WTC11 (cell line): ENCODE measurements around the gene ALOXE3. TPM values are rescaled to one million over a fixed set of nuclear protein-coding genes. Genes with fewer than 3 reads are reported as not detected.

ENCODE experiments used
- ATAC-seq: fragments of 200-7000 bp; cut with Tn5 transposase; 2 replicates; pipeline ENCODE4 v1.10.0; 2021; ENCODE audit warnings: mild to moderate bottlenecking, moderate library complexity
- CTCF ChIA-PET: fragments of 300-600 bp; sonication (Branson Sonifier 250); formaldehyde crosslinking; loops from one replicate; lab custom pipeline; 2021; ENCODE audit warnings: antibody characterized with exemption; lab: Charles Lee
- POLR2A ChIA-PET: fragments of 350-600 bp; sonication (Branson Sonifier 250); formaldehyde crosslinking; loops from one replicate; lab custom pipeline; 2021; ENCODE audit warnings: antibody characterized with exemption; lab: Charles Lee
- DNase-seq: peaks from one replicate; pipeline ENCODE4 v3.0.0; 2021; ENCODE audit warnings: low spot score
- H3K27ac Mint-ChIP-seq: 2 replicates; pipeline ENCODE4 v1.8.0; 2021; ENCODE audit warnings: mixed read lengths
- H3K27me3 Mint-ChIP-seq: 2 replicates; pipeline ENCODE4 v1.8.0; 2021; ENCODE audit warnings: low read depth, mild to moderate bottlenecking, moderate library complexity, mixed read lengths
- H3K36me3 Mint-ChIP-seq: 2 replicates; pipeline ENCODE4 v1.8.0; 2021; ENCODE audit warnings: mixed read lengths
- H3K4me1 Mint-ChIP-seq: 2 replicates; pipeline ENCODE4 v1.8.0; 2022; ENCODE audit warnings: mixed read lengths
- H3K4me3 Mint-ChIP-seq: 2 replicates; pipeline ENCODE4 v1.8.0; 2021; ENCODE audit warnings: mild to moderate bottlenecking, moderate library complexity, mixed read lengths
- H3K9me3 Mint-ChIP-seq: 2 replicates; pipeline ENCODE4 v1.8.0; 2021; ENCODE audit warnings: mixed read lengths
- ATF1 ChIP-seq: sonication (generic); formaldehyde crosslinking; IDR thresholded peaks from 2 replicates; pipeline ENCODE4 v1.8.1; 2023; ENCODE audit warnings: mild to moderate bottlenecking, moderate library complexity, missing genetic modification reagents
- CBFB ChIP-seq: sonication (generic); formaldehyde crosslinking; IDR thresholded peaks from 2 replicates; pipeline ENCODE4 v1.8.1; 2022; ENCODE audit warnings: mild to moderate bottlenecking, low read depth, missing genetic modification reagents
- CDX4 ChIP-seq: fragments of 250-450 bp; sonication (Bioruptor Pico); IDR thresholded peaks from 2 replicates; pipeline ENCODE4 v1.9.0; 2021; ENCODE audit warnings: moderate library complexity, mild to moderate bottlenecking, inconsistent platforms, borderline replicate concordance
- ELF4 ChIP-seq: sonication (generic); formaldehyde crosslinking; IDR thresholded peaks from 2 replicates; pipeline ENCODE4 v1.8.1; 2022; ENCODE audit warnings: low read depth, mild to moderate bottlenecking, moderate library complexity, missing genetic modification reagents
- ETV6 ChIP-seq: sonication (generic); formaldehyde crosslinking; IDR thresholded peaks from 2 replicates; pipeline ENCODE4 v1.8.1; 2022; ENCODE audit warnings: mild to moderate bottlenecking, missing genetic modification reagents
- HMGA2 ChIP-seq: fragments of 250-450 bp; sonication (Bioruptor Pico); IDR thresholded peaks from 2 replicates; pipeline ENCODE4 v1.4.0; 2021; ENCODE audit warnings: mild to moderate bottlenecking, moderate library complexity
- IRF2 ChIP-seq: sonication (generic); formaldehyde crosslinking; IDR thresholded peaks from 2 replicates; pipeline ENCODE4 v1.8.0; 2022; ENCODE audit warnings: low read depth, missing genetic modification reagents, borderline replicate concordance
- JAZF1 ChIP-seq: fragments of 250-450 bp; sonication (Bioruptor Pico); IDR thresholded peaks from 2 replicates; pipeline ENCODE4 v1.9.0; 2021; ENCODE audit warnings: moderate library complexity, mild to moderate bottlenecking, inconsistent platforms
- MXD4 ChIP-seq: fragments of 250-450 bp; sonication (Bioruptor Pico); IDR thresholded peaks from 2 replicates; pipeline ENCODE4 v1.8.0; 2021; ENCODE audit warnings: mild to moderate bottlenecking, moderate library complexity, borderline replicate concordance
- SP1 ChIP-seq: sonication (generic); formaldehyde crosslinking; conservative IDR thresholded peaks from 2 replicates; pipeline ENCODE4 v1.8.1; 2022; ENCODE audit warnings: missing genetic modification reagents
- USF1 ChIP-seq: sonication (generic); formaldehyde crosslinking; IDR thresholded peaks from 2 replicates; pipeline ENCODE4 v1.8.0; 2022; ENCODE audit warnings: mild to moderate bottlenecking, missing genetic modification reagents
- ZMAT4 ChIP-seq: fragments of 250-450 bp; sonication (Bioruptor Pico); IDR thresholded peaks from 2 replicates; pipeline ENCODE4 v1.9.0; 2021; ENCODE audit warnings: mild to moderate bottlenecking
- ZNF121 ChIP-seq: sonication (generic); formaldehyde crosslinking; IDR thresholded peaks from 2 replicates; pipeline ENCODE4 v1.8.0; 2023; ENCODE audit warnings: missing genetic modification reagents
- ZNF281 ChIP-seq: sonication (generic); formaldehyde crosslinking; IDR thresholded peaks from 2 replicates; pipeline ENCODE4 v1.8.0; 2023; ENCODE audit warnings: mild to moderate bottlenecking, missing genetic modification reagents
- ZNF423 ChIP-seq: fragments of 250-450 bp; sonication (Bioruptor Pico); IDR thresholded peaks from 2 replicates; pipeline ENCODE4 v2.1.2; 2022; ENCODE audit warnings: mild to moderate bottlenecking, moderate library complexity
- total RNA-seq: library from RNA; stranded (reverse); gene quantifications from 3 replicates; pipeline ENCODE4 v1.2.3, GENCODE V29; 2021
- TF ChIP-seq, protein P1 (sequence below): sonication (generic); formaldehyde crosslinking; IDR thresholded peaks from 2 replicates; pipeline ENCODE4 v1.8.0; 2022; ENCODE audit warnings: mild to moderate bottlenecking, missing genetic modification reagents
- TF ChIP-seq, protein P2 (sequence below): sonication (generic); formaldehyde crosslinking; IDR thresholded peaks from 2 replicates; pipeline ENCODE4 v1.8.0; 2022; ENCODE audit warnings: missing genetic modification reagents
- TF ChIP-seq, protein P3 (sequence below): sonication (generic); formaldehyde crosslinking; conservative IDR thresholded peaks from 2 replicates; pipeline ENCODE4 v1.8.1; 2023; ENCODE audit warnings: mild to moderate bottlenecking, low read depth, missing genetic modification reagents, moderate library complexity
- TF ChIP-seq, protein P4 (sequence below): sonication (generic); formaldehyde crosslinking; IDR thresholded peaks from 2 replicates; pipeline ENCODE4 v1.8.1; 2022; ENCODE audit warnings: missing genetic modification reagents, borderline replicate concordance
- TF ChIP-seq, protein P5 (sequence below): sonication (generic); formaldehyde crosslinking; IDR thresholded peaks from 2 replicates; pipeline ENCODE4 v1.8.1; 2023; ENCODE audit warnings: mild to moderate bottlenecking, missing genetic modification reagents

The ALOXE3 gene
- total RNA-seq, 1 experiment from 2014 or later = 0.81 TPM

GRCh38 chr17:8079291-8080207 lies 38.8 kb downstream of the ALOXE3 start:
- H3K27me3 Mint-ChIP-seq = peaks cover 84% of the 10 kb centered on the region
- H3K27ac Mint-ChIP-seq = no peak overlapping the region
- TF ChIP-seq ATF1 (CRISPR knock-in tag) = no peak
- TF ChIP-seq, protein P1, sequence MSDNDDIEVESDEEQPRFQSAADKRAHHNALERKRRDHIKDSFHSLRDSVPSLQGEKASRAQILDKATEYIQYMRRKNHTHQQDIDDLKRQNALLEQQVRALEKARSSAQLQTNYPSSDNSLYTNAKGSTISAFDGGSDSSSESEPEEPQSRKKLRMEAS = peak; percentile 71
- TF ChIP-seq, protein P2, sequence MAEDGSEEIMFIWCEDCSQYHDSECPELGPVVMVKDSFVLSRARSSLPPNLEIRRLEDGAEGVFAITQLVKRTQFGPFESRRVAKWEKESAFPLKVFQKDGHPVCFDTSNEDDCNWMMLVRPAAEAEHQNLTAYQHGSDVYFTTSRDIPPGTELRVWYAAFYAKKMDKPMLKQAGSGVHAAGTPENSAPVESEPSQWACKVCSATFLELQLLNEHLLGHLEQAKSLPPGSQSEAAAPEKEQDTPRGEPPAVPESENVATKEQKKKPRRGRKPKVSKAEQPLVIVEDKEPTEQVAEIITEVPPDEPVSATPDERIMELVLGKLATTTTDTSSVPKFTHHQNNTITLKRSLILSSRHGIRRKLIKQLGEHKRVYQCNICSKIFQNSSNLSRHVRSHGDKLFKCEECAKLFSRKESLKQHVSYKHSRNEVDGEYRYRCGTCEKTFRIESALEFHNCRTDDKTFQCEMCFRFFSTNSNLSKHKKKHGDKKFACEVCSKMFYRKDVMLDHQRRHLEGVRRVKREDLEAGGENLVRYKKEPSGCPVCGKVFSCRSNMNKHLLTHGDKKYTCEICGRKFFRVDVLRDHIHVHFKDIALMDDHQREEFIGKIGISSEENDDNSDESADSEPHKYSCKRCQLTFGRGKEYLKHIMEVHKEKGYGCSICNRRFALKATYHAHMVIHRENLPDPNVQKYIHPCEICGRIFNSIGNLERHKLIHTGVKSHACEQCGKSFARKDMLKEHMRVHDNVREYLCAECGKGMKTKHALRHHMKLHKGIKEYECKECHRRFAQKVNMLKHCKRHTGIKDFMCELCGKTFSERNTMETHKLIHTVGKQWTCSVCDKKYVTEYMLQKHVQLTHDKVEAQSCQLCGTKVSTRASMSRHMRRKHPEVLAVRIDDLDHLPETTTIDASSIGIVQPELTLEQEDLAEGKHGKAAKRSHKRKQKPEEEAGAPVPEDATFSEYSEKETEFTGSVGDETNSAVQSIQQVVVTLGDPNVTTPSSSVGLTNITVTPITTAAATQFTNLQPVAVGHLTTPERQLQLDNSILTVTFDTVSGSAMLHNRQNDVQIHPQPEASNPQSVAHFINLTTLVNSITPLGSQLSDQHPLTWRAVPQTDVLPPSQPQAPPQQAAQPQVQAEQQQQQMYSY = peak; percentile 5; the same call in 1 of the 2 replicates
- 0 out of 2 replicates have a peak, but pooled peaks have one; percentile 25 for TF ChIP-seq IRF2 (CRISPR knock-in tag)
- TF ChIP-seq ZNF121 = no peak
- TF ChIP-seq, protein P3, sequence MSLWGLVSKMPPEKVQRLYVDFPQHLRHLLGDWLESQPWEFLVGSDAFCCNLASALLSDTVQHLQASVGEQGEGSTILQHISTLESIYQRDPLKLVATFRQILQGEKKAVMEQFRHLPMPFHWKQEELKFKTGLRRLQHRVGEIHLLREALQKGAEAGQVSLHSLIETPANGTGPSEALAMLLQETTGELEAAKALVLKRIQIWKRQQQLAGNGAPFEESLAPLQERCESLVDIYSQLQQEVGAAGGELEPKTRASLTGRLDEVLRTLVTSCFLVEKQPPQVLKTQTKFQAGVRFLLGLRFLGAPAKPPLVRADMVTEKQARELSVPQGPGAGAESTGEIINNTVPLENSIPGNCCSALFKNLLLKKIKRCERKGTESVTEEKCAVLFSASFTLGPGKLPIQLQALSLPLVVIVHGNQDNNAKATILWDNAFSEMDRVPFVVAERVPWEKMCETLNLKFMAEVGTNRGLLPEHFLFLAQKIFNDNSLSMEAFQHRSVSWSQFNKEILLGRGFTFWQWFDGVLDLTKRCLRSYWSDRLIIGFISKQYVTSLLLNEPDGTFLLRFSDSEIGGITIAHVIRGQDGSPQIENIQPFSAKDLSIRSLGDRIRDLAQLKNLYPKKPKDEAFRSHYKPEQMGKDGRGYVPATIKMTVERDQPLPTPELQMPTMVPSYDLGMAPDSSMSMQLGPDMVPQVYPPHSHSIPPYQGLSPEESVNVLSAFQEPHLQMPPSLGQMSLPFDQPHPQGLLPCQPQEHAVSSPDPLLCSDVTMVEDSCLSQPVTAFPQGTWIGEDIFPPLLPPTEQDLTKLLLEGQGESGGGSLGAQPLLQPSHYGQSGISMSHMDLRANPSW (CRISPR knock-in tag) = 0 out of 2 replicates have a peak, but pooled peaks have one; percentile 54
- peak; percentile 72 for TF ChIP-seq SP1 (CRISPR knock-in tag)
- 0 out of 2 replicates have a peak, but pooled peaks have one; percentile 62 for TF ChIP-seq ETV6
- TF ChIP-seq ELF4 (CRISPR knock-in tag) = no peak
- TF ChIP-seq MXD4 (CRISPR knock-in tag) = no peak
- no peak for TF ChIP-seq ZNF281
- 0 out of 2 replicates have a peak, but pooled peaks have one; percentile 31 for TF ChIP-seq USF1 (CRISPR knock-in tag)
- peak; percentile 52; the same call in 1 of the 2 replicates for TF ChIP-seq CBFB (CRISPR knock-in tag)
- TF ChIP-seq, protein P4, sequence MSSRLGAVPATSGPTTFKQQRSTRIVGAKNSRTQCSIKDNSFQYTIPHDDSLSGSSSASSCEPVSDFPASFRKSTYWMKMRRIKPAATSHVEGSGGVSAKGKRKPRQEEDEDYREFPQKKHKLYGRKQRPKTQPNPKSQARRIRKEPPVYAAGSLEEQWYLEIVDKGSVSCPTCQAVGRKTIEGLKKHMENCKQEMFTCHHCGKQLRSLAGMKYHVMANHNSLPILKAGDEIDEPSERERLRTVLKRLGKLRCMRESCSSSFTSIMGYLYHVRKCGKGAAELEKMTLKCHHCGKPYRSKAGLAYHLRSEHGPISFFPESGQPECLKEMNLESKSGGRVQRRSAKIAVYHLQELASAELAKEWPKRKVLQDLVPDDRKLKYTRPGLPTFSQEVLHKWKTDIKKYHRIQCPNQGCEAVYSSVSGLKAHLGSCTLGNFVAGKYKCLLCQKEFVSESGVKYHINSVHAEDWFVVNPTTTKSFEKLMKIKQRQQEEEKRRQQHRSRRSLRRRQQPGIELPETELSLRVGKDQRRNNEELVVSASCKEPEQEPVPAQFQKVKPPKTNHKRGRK (CRISPR knock-in tag) = no peak
- no peak for TF ChIP-seq ZNF423 (CRISPR knock-in tag)
- TF ChIP-seq CDX4 (CRISPR knock-in tag) = no peak
- TF ChIP-seq HMGA2 (CRISPR knock-in tag) = no peak
- TF ChIP-seq, protein P5, sequence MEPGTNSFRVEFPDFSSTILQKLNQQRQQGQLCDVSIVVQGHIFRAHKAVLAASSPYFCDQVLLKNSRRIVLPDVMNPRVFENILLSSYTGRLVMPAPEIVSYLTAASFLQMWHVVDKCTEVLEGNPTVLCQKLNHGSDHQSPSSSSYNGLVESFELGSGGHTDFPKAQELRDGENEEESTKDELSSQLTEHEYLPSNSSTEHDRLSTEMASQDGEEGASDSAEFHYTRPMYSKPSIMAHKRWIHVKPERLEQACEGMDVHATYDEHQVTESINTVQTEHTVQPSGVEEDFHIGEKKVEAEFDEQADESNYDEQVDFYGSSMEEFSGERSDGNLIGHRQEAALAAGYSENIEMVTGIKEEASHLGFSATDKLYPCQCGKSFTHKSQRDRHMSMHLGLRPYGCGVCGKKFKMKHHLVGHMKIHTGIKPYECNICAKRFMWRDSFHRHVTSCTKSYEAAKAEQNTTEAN = 0 out of 2 replicates have a peak, but pooled peaks have one; percentile 27
- no peak for TF ChIP-seq JAZF1 (CRISPR knock-in tag)
- no peak for TF ChIP-seq ZMAT4 (CRISPR knock-in tag)

More at GRCh38 chr17:8079291-8080207, 38.8 kb downstream of the ALOXE3 start:
- Mint-ChIP-seq H3K9me3 (no peaks in the 10 kb centered on the region), H3K4me3 (peak overlapping the region; percentile 87), H3K36me3 (peaks cover 2% of the 10 kb centered on the region; the same call in 1 of the 2 replicates), H3K4me1 (peaks cover 15% of the 10 kb centered on the region)
- DNase-seq (peak; percentile 86), ATAC-seq (peak; percentile 82)
- CTCF ChIA-PET = interaction anchor here (0.6 to 13.0 kb wide), 46 partner anchors 7 to 522 kb away, joined by 3 to 380 read pairs (median 4); partner anchors contain the start of genes ALOX12B, ALOXE3, BORCS6 and NDEL1
- POLR2A ChIA-PET = interaction anchor here (1.0 kb wide), 1 partner anchor 94 kb away, joined by 3 read pairs; no protein-coding TSS in a partner anchor
